Fibroblast of villous mesenchyme (primary cell): ENCODE measurements around the gene B3GNT9. TPM values are rescaled to one million over a fixed set of nuclear protein-coding genes. Genes with fewer than 3 reads are reported as not detected.
A peak's percentile ranks its signal among the peaks of the same experiment; 100 is the strongest.

Experiments used
- DNase-seq: peaks from one replicate; pipeline ENCODE4 v3.0.0-alpha.2; 2010; ENCODE audit warnings: low read depth
- H3K4me3 ChIP-seq: 2 replicates; pipeline ENCODE4 v1.5.1; 2011; ENCODE audit warnings: low read depth, mild to moderate bottlenecking, low read length
- CTCF ChIP-seq: IDR thresholded peaks from 2 replicates; pipeline ENCODE4 v1.5.1; 2012; ENCODE audit warnings: low read depth, mild to moderate bottlenecking, low read length; ENCODE audit not compliant: insufficient read depth
- total RNA-seq: library from RNA; depleted of rRNA; stranded (reverse); fragments of >200 nt; gene quantifications from 2 replicates; pipeline ENCODE4 v1.2.3, GENCODE V29; 2012

Gene B3GNT9
- total RNA-seq, 1 donor = 41.9 TPM

DNA sequence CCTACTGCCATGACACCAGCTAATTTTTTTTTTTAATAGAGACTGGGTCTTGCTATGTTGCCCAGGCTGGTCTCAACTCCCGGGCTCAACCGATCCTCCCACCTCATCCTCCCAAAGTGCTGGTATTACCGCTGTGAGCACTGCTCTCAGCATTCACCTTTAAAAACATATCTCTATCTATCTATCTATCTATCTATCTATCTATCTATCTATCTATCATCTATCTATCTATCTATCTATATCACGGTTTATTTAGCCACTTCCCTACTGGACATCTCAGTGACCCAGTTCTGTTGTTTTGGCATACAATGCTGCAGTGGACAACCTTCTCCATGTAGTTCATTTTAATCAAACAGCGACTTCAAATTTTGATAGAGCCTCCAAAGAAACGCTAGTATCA lies 42.3 kb downstream of the B3GNT9 start:
- no peak overlapping the region for H3K4me3 ChIP-seq
- no peak for DNase-seq
- TF ChIP-seq CTCF = no peak

DNA sequence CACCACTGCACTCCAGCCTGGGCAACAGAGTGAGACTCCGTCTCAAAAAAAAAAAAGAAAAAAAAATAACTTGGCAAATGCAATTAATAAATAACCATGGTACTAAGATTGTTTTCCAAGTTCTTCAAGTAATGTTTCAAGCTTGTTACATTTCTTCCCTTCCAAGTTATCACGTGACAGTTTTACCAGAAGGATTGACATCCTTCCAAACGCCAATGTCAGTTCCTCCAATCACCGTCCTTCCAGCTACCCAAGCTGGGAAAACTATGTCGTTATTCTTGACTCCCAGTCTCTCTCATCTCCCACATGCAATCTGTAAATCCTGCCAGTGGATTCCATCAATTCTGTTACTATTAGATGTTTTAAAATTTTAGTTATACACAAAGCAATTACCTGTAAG lies 44.9 kb downstream of the B3GNT9 start:
- no peak overlapping the region for H3K4me3 ChIP-seq
- no peak for TF ChIP-seq CTCF
- DNase-seq = no peak

DNA sequence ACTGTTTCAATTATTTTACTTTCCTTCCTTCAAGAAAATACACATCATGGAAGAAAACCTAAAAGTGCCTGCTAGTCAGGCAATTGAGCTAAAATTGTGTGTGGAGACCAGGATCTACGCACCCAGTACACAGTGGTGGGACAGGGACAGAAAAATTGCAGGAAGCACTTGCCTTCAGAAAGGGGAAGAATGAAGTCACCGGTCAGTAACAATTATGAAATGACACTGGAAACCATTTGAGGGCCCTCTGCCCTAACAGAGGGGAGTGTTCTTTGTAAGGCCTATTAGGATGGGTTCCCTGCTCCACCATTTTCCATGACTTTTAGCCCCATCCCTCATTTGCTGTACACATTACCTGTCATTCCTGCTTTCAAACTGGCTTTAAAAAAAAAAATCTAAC lies 45.6 kb downstream of the B3GNT9 start:
- DNase-seq = no peak
- H3K4me3 ChIP-seq = no peak overlapping the region
- TF ChIP-seq CTCF = no peak

DNA sequence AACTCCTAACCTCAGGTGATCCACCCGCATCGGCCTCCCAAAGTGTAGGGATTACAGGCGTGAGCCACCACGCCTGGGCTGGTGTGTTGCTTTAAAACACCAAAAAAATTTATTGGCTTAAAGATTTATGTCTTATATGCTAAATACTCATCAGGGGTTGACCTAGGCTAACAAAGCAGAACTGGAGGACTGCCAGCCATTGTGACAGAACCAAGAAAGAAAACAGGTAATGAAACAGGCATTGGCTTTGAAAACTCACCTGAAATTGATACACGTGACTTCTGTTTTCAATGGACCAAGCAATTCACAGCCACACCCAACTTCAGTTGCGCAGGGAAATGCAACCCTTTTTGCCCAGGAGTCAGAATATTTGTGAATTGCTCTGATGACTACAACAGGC lies 46.0 kb downstream of the B3GNT9 start:
- no peak overlapping the region for H3K4me3 ChIP-seq
- no peak for DNase-seq
- no peak for TF ChIP-seq CTCF

GRCh38 chr16:67104061-67104460 lies 46.7 kb downstream of the B3GNT9 start:
- TF ChIP-seq CTCF = peak; percentile 51
- no peak for DNase-seq
- no peak overlapping the region for H3K4me3 ChIP-seq

GRCh38 chr16:67101311-67102082 lies 49.3 kb downstream of the B3GNT9 start:
- no peak overlapping the region for H3K4me3 ChIP-seq
- peak; percentile 25 for DNase-seq
- no peak for TF ChIP-seq CTCF
